Measurements from ENCODE around the gene ZNF385B.

DNA sequence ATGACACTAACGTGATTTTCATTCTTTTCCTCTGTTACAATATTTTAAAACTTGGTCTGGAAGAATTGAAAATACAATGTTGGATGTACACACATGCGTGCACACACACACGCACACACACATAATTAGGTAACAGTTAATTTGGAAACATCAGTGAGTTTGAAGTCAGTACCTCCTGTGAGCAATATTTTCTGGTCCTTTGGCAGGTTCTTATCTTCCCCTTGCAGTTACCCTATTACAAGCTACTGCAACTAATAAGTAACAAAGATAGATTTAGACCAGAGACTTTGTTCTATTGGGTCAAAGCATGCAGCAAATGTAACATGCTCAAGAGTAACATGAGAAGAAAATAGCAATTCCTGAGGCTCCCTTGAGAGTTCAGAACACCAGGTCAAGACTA is 73.3 kb downstream of the ZNF385B start:
- TF ChIP-seq, protein P1, sequence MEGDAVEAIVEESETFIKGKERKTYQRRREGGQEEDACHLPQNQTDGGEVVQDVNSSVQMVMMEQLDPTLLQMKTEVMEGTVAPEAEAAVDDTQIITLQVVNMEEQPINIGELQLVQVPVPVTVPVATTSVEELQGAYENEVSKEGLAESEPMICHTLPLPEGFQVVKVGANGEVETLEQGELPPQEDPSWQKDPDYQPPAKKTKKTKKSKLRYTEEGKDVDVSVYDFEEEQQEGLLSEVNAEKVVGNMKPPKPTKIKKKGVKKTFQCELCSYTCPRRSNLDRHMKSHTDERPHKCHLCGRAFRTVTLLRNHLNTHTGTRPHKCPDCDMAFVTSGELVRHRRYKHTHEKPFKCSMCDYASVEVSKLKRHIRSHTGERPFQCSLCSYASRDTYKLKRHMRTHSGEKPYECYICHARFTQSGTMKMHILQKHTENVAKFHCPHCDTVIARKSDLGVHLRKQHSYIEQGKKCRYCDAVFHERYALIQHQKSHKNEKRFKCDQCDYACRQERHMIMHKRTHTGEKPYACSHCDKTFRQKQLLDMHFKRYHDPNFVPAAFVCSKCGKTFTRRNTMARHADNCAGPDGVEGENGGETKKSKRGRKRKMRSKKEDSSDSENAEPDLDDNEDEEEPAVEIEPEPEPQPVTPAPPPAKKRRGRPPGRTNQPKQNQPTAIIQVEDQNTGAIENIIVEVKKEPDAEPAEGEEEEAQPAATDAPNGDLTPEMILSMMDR (IDR thresholded peaks at IDR 0.05) = no peak
- TF ChIP-seq POLR2A (IDR thresholded peaks at IDR 0.05) = no peak
- TF ChIP-seq POLR2AphosphoS5 (IDR thresholded peaks at IDR 0.05) = no peak
- no peak for TF ChIP-seq EP300 (IDR thresholded peaks at IDR 0.05)
